ENCODE measurements around the gene PGGHG.
A peak's percentile ranks its signal among the peaks of the same experiment; 100 is the strongest.

DNA sequence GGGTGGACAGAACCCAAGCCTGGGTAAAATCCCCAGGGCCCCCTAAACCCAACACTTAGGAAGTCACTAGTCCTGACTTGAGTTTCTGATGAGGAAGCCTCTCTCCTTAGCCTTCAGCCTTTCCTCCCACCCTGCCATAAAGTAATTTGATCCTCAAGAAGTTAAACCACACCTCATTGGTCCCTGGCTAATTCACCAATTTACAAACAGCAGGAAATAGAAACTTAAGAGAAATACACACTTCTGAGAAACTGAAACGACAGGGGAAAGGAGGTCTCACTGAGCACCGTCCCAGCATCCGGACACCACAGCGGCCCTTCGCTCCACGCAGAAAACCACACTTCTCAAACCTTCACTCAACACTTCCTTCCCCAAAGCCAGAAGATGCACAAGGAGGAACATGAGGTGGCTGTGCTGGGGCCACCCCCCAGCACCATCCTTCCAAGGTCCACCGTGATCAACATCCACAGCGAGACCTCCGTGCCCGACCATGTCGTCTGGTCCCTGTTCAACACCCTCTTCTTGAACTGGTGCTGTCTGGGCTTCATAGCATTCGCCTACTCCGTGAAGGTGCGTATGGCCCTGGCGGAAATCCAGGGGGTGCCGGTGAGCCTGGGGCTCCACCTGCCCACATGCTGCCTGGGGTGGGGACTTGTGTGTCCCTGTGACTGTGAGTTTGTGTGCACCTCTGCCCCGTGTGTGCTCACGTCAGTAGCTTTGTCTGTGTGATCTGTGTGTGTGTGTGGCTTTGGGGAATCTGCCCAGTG, 25.0 kb downstream of the PGGHG start, which contains the start of gene IFITM1:
- TF ChIP-seq CTCF (IDR thresholded peaks at IDR 0.05) (no peak), POLR2A (IDR thresholded peaks at IDR 0.05) (peak in 2 of 4 donors; percentile 11 to 23), EP300 (IDR thresholded peaks at IDR 0.05) (no peak), POLR2AphosphoS5 (IDR thresholded peaks at IDR 0.05) (peak in 2 of 3 donors; percentile 87)

Measured in stomach (tissue), 4 donors.